GM19467 (cell line): ENCODE data around the gene GDF15.
"Not testable (repeated sequence)": the region's sequence is repeated elsewhere in the genome, so short reads cannot be mapped to it uniquely, and the experiment has no call there.

Source experiments
- ATAC-seq: cut with Tn5 transposase; IDR thresholded peaks from one replicate; pipeline ENCODE4 v1.9.1; 2021; ENCODE audit warnings: mild to moderate bottlenecking, moderate library complexity; ENCODE audit not compliant: unreplicated experiment

Gene GDF15

DNA sequence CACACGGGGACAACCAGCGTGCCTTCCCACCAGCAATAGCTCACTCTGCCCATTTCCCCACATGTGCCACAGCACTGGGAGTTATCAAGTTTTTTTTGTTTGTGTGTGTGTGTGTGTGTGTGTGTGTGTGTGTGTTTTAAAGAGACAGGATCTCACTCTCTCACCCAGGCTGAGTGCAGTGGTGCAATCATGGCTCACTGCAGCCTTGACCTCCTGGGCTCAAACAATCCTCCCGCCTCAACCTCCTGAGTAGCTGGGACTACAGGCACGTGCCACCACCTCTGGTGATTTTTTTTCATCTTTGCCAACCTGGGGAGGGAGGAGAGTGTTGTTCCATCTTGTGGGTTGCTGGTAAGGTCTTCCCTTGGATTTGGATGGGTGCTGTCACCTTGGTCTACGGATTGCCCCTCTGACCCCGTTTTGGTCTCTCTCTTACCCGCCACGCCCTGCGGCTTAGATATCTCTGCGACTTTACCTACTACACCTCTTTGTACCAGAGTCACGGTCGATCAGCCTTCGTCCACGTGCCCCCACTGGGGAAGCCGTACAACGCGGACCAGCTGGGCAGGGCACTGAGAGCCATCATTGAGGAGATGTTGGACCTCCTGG, 22.9 kb upstream of the GDF15 start:
- no peak for ATAC-seq

DNA sequence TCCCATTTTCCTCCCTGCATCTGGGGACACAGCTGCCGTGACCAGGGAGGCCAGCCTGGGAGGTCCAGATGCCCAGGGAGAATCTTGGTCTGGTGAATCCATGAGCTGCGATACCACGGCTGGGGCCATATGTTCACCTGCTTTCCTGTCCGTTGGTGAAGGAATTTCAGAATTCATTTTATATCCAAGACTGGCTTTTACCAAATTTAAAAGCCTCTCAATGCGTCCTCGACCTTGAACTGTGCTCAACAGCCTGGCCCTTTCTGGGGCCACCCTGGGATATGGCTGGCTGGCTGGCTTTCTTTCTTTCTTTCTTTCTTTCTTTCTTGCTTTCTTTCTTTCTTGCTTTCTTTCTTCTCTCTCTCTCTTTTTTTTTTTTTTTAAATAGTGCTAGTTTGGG, 22.2 kb upstream of the GDF15 start:
- ATAC-seq: no peak

DNA sequence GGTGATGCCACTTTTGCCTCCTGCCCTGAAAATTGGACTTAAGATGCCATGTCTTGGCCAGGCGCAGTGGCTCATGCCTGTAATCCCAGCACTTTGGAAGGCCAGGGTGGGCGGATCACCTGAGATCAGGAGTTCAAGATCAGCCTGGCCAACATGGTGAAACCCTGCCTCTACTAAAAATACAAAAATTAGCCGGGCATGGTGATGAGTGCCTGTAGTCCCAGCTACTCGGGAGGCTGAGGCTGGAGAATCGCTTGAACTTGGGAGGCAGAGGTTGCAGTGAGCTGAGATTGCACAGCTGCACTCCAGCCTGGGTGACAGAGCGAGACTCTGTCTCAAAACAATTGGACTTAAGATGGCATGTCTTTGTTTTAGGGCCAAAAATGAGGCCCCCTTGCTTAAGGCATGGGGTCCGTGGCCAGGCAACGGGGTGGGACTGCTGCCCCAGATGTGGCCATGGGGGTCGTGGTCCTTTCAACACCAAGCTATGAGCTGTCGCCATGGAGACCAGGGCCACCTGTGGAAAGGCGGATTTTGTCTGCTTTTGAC, 21.6 kb upstream of the GDF15 start:
- ATAC-seq: not testable (repeated sequence)

DNA sequence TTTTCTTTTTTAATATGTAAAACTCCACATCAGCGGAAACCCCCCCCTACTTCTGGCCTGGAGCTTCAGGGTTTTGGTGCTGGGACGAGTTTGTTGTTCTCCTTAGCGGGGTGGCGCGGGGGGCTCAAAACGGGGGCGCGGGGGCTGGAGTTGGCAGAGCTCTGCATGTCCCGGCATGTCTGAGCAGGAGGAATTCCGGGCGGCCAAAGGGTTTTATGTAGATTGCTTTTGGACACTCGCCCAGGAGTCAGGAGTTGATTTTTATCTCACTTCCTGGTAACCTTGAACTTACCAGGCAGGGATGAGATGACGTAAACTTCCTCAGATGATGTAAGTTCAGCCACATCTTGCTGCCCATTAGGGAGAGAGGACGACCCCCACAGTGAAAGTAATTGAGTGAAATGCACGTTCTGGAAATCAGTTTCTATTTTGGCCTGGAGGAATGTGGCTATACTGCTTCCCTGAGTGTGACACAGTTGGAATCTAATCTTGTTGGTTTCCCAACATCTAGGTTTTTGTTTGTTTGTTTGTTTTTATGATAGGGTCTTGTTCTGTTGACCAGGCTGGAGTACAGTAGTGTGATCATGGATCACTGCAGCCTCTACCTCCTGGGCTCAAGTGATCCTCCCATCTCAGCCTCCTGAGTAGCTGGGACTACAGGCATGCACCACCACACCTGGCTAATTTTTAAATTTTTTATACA, 21.0 kb upstream of the GDF15 start:
- ATAC-seq: no peak

DNA sequence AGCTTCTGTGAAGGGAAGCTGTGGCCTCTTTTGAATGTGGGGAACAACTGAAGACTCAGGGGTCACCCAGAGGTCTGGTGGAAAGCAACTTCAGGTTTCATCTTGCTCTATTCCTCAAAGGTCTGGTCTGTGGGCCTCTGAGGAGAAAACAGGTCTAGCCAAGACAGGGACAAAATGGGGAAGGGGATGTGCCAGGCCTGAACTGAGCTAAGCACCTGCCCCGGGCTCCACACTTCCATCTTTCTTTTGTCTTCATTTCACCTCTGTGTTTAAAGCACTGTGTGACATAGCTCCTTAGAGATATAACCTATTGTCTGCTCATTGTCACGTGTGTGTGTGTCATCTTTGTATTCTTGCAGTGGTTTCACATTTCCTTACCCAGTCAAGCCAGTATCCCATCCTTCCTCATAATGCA, 19.9 kb upstream of the GDF15 start:
- ATAC-seq: no peak

DNA sequence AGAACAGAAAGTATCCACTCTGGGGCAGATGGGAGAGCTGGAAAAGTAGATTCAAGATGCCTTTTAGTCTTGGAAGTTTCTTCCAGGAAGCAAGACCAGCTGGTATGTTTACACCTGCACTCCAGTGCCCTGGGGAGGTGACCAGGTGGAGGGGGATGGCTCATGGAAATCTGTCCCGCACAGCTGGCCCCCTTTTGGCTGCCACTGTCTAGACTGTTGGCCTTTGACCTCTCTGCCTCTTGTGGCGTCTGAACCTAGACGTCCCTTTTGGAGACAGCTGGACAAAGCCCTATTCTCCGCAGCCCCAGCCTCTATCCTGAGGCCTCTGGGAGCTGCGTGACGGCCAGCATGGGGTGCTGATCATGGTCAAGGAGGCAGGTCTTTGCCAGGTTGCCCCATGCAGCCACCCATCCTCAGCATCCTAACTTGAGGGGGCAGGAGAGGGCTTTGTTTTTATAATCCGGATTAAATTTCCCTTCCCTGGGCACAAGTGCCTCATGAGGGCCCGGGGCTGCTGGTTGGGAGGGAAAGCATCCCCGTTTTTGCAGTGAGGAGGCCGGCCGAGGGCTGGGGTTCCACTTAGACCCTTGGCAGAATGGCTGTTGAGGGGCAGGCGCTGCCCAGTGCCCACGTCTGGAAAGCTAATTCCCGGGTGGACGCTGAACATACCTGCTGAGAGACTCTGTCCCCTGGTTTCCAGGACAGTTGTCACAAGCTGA, 17.3 kb upstream of the GDF15 start:
- ATAC-seq: no peak

DNA sequence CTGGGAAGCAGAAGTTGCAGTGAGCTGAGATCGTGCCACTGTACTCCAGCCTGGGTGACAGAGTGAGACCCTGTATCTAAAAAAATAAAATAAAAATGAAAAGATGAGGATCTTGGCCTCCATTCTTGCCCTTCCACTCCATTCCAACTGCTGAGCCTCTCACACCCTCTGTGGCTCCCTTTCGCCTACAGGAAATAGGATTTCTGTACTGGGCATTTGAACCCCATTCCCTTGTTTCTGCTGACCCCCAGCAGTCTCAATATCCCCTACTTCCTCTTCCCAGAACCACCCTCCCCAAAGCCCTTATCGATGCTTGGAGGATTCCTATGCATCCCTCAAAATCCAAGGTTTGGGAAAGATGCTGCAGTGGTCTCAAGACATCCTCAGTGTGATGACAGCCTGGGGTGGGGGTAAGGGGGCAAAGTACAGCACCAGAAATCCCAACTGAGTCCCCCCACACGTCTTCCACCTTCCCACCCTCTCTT, 12.5 kb upstream of the GDF15 start:
- no peak for ATAC-seq

DNA sequence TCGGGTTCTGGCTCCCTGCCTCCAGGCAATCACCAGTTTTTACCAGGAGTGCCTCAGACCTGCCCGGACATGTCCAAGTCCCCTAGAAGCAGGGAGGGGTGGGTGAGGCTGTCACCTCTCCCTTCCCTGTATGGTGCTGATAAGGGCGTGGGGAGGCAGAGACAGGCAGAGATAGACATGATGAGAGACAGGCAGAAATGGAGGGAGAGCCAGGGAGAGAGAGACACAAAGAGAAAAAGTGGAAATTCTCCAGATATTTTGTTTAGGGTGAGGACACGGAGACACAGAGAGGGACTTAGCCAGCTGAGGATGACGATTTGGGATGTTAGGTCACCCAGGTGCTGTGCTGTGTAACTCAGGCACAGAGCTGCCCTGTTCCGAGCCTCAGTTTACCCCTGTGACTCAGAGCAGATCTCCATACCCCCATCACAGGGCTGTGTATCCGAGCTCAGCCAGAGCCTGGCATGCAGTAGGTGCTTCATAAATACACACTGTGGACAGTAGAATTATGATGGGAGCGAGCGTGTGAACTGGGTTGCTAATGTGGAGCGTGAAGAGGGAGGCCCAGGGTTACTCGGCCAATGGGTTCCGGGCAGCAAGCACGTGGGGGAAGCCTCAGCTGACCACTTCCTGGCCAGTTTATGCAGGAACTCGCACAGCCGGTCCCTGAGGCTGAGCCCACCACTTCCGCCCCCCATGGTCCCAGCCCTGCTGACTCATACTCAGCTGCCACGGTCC, 11.9 kb upstream of the GDF15 start:
- ATAC-seq: peak; percentile 80

DNA sequence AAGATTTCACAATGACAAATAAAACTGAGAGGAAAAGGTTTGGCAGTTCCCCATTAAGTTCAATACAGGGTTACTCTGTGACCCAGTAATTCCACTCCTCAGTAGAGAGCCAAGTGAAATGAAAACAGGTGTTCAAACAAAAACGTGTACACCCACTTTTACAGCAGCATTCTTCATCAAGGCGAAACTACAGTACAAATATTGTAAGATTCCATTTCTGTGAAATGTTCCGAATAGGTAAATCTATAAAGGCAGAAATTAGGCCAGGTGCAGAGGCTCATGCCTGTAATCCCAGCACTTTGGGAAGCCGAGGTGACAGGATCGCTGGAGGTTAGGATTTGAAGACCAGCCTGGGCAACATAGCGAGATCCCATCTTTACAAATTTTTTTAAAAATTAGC, 8.9 kb upstream of the GDF15 start:
- no peak for ATAC-seq

DNA sequence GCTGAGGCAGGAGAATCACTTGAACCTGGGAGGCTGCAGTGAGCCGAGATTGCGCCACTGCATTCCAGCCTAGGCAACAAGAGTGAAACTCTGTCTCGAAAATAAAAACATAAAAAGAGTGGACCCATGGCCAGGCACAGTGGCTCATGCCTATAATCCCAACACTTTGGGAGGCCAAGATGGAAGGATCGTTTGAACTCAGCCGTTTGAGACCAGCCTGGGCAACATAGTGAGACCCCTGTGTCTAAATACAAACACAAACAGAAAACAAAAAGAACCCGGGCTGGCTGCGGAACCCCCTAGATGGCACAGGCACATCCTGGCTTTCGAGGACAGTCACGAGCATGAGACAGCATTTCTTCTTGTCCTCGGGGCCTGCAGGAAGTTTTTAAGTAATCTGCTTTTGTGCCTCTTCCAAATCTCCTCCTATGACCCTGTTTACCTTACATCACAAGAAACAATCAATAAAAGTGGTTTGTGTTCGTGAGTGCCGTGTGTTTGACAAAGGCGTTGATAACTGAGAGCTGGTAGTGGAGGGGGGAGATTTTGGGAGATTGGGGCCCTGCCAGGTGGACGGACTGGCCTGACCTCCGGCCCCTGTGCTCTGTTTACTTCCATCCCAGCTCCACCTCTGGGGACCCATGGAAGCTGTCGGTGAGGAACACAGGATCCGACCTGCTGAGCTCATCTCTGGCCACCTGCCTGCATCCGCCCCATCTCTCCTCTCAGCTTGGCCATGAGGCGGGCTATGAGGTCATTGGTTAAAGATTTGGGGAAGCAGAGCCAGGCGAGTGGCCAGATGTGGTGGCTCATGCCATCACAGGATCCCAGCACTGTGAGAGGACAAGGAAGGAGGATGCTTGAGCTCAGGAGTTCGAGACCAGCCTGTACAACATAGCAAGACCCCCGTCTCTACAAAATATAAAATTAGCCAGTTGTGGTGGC, 5.9 kb upstream of the GDF15 start:
- ATAC-seq: no peak

DNA sequence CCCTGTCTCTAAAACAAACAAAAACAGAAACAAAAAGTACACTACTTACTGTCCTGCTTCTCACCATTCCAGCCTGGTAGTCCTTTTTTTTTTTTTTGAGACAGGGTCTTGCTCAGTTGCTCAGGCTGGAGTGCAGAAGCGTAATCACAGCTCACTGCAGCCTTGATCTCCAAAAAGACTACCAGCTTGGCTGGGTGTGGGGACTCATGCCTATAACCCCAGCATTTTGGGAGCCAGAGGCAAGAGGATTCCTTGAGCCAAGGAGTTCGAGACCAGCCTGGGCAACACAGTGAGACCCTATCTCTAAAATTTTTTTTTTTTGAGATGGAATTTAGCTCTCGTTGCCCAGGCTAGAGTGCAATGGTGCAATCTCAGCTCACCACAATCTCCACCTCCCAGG, 5.1 kb upstream of the GDF15 start:
- ATAC-seq: no peak

DNA sequence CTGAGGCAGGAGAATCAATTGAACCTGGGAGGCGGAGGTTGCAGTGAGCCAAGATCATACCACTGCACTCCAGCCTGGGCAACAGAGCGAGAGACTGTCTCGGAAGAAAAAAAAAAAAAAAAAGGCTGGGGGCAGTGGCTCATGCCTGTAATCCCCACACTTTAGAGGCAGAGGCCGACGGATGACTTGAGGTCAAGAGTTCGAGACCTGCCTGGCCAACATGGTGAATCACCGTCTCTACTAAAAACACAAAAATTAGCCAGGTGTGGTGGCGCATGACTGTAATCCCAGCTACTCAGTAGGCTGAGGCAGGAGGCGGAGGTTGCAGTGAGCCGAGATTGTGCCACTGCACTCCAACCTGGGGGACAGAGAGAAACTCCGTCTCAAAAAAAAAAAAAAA, 2.3 kb upstream of the GDF15 start:
- ATAC-seq: not testable (repeated sequence)

DNA sequence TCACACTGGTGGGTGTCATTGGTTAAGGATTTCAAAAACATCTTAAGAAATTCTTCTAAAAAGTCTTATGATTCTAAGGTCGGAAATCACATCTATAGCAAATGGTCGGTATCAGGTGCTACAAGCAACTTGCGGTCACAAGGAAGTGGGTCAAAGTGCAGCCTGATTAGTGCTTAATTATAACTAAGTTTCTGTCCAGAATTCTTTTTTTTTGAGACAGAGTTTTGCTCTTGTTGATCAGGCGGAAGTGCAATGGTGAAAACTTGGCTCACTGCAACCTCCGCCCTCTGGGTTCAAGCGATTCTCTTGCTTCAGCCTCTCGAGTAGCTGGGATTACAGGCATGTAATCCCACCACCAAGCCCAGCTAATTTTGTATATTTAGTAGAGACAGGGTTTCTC, 1.2 kb upstream of the GDF15 start:
- ATAC-seq: no peak

DNA sequence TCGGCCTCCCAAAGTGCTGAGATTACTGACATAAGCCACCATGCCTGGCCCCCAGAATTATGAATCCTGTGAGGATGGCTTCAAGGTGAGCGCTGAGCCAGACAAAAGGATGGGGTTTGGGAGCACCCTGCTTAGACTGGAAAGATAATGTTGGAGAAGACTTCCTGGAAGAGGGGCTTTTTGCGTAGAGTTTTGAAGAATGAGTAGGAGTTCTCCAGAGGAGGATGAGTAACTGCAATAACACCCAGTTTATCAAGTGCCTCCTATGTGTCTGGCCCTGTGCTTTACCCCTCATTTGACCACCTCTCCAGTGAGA, 641 bp upstream of the GDF15 start:
- no peak for ATAC-seq

DNA sequence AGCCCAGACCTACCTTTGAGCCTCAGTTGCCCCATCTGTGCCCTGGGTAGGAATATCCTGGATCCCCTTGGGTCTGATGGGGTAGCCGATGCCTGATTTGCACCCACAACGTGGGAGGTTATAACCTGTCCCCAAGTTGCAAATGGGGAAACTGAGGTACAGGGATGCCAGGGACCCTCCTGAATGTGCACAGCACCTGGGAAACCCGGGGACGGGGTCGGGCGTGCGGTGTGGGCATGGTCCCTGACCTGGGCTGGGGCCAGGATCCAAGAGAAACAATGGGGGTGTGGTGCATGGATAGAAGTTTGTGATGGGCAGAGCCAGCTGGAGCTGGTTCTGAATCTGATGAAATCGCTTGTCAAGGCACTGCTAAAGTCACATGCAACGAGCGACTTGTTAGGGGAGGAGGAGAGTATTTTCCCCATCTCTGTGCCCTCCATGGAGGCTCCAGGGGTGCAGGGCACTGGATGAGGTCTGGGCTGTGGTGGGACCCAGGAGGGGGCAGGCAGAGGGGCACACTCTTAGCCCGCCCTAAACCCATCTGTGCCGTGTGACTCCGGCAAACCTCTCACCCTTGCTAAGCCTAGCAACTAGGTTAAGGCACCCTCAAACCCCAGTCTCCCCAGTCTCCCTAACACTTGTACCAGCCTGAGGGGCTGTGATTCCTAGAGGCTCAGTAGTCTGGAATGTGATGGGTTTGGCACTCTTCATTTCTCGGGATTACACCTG, 749 bp downstream of the GDF15 start:
- no peak for ATAC-seq

DNA sequence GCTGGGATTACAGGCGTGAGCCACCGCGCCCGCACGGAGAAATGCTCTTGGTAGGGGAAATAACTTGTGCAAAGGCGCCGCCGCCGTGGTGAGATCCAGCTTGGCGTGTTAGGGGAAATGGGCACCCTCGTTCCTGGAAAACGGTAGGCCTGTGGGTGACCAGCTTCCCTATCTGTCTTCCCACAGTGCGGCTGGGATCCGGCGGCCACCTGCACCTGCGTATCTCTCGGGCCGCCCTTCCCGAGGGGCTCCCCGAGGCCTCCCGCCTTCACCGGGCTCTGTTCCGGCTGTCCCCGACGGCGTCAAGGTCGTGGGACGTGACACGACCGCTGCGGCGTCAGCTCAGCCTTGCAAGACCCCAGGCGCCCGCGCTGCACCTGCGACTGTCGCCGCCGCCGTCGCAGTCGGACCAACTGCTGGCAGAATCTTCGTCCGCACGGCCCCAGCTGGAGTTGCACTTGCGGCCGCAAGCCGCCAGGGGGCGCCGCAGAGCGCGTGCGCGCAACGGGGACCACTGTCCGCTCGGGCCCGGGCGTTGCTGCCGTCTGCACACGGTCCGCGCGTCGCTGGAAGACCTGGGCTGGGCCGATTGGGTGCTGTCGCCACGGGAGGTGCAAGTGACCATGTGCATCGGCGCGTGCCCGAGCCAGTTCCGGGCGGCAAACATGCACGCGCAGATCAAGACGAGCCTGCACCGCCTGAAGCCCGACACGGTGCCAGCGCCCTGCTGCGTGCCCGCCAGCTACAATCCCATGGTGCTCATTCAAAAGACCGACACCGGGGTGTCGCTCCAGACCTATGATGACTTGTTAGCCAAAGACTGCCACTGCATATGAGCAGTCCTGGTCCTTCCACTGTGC, 2.4 kb downstream of the GDF15 start:
- ATAC-seq: peak; percentile 59

DNA sequence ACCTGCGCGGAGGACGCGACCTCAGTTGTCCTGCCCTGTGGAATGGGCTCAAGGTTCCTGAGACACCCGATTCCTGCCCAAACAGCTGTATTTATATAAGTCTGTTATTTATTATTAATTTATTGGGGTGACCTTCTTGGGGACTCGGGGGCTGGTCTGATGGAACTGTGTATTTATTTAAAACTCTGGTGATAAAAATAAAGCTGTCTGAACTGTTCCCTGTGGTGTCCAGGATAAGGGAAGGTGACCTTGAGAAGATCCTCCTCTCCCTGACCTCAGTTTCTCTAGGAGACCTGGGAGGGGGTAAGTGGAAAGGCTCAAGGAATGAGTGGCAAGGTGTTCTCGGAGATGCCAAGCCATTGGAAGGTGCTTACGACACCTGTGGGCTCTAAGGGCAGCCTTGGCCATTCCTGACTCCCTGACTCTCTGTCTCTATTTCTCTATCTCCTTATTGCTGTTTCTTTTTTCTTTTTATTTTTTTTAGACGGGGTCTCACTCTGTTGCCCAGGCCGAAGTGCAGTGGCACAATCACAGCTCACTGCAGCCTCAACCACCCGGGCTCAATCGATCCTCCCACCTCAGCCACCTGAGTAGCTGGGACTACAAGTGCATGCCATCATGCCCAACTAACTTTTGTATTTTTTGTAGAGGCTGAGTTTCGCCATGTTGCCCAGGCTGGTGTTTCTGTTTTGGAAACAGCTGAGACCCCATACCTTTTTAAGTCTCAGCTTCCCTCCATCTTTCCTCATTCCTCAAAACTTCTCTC, 3.2 kb downstream of the GDF15 start:
- ATAC-seq: no peak

DNA sequence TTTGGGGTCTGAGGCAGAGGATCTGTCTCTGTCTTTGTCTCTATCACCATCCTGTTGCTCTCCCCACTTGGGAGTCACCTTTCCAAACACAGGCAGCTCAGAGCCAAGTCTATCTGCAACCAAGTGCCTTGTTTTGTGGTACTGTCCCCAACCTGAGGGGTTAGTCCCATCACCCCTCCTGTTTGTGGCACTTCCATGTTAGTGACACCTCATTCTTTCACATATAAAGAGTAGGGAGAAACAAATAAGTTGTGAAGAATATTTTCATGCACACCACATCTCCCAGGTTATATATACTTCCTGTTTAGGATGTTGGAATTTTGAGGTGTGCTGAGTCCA, 3.7 kb downstream of the GDF15 start:
- no peak for ATAC-seq
